ENCODE data around the gene HYAL3. TPM values are rescaled to one million over a fixed set of nuclear protein-coding genes. Genes with fewer than 3 reads are reported as not detected.

Gene HYAL3, protein sequence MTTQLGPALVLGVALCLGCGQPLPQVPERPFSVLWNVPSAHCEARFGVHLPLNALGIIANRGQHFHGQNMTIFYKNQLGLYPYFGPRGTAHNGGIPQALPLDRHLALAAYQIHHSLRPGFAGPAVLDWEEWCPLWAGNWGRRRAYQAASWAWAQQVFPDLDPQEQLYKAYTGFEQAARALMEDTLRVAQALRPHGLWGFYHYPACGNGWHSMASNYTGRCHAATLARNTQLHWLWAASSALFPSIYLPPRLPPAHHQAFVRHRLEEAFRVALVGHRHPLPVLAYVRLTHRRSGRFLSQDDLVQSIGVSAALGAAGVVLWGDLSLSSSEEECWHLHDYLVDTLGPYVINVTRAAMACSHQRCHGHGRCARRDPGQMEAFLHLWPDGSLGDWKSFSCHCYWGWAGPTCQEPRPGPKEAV
- total RNA-seq (2021; fragmentation: NEBNext Ultra II Directional; extraction: Animal tissue kit (Norgen Biotek cat#: 25700)): 1 to 10 TPM; 4.7 to 8.3 (median 5.8) TPM
- long read RNA-seq, transcript HYAL3-201 (4 exons, 1,942 nt): major isoform, 6 of 15 reads
- long read RNA-seq, partial matches to known transcripts: 2 of 15 reads
- long read RNA-seq, other reads (novel, unspliced or antisense): 1 of 15 reads

DNA sequence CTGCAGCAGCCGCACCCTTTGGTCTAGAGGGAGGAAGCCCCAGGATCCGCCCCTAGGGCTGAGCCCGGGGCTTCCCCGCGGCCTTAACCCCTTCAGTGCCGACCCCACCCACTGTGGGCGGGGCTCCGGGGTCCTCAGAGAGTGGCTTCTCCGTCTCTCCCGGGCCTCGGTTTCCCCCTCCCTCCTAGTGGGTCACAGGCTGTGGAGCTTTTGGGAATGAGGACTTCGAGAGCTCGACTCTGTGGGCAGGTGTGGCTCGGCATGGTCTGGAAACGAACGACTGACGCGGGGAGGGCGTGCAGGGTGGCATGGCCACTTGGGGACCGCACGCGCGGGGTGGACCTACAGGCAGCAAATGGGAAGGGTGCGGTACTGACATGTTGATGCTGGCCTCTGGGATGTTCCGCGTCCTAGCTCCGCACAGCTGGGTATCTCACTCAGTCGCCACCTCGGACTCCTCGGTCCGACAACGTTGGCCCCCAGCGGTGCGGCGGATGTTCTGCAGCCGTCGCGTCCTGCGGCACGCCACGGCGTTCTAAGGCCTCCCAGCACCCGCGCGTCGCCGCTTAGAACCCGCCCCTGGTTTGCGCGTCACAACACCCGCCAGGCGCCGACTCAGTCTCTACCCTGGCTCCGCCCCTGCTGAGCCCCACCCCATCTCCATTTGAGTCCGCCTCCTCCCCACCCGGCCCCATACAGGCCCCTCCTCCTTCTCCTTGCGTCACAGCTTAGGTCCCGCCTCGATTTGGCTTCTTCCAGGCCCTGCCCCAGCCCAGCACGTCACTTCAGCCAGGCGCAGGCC is at the start of gene HYAL3, which contains the start of gene NAA80:
HYAL3 (minus strand) TSS at position 570 of the 802 bp plus-strand sequence. CDS start 3,803 bp downstream, outside the sequence.
NAA80 (minus strand) TSS at position 570 of the 802 bp plus-strand sequence. CDS start 1,942 bp downstream, outside the sequence.
- Mint-ChIP-seq H3K36me3 (ENCODE audit: low read depth) (no peaks in the 10 kb centered on the region), H3K27me3 (ENCODE audit: insufficient read depth) (no peaks in the 10 kb centered on the region; the same call in 1 of the 2 replicates), H3K27ac (peak within 1 kb of the TSS; percentile 92), H3K4me1 (ENCODE audit: low read depth) (peaks cover 17% of the 10 kb centered on the region), H3K4me3 (peak within 1 kb of the TSS; percentile 94), H3K9me3 (no peaks in the 10 kb centered on the region)
- peak; percentile 99 for DNase-seq
- TF ChIP-seq, protein P1, sequence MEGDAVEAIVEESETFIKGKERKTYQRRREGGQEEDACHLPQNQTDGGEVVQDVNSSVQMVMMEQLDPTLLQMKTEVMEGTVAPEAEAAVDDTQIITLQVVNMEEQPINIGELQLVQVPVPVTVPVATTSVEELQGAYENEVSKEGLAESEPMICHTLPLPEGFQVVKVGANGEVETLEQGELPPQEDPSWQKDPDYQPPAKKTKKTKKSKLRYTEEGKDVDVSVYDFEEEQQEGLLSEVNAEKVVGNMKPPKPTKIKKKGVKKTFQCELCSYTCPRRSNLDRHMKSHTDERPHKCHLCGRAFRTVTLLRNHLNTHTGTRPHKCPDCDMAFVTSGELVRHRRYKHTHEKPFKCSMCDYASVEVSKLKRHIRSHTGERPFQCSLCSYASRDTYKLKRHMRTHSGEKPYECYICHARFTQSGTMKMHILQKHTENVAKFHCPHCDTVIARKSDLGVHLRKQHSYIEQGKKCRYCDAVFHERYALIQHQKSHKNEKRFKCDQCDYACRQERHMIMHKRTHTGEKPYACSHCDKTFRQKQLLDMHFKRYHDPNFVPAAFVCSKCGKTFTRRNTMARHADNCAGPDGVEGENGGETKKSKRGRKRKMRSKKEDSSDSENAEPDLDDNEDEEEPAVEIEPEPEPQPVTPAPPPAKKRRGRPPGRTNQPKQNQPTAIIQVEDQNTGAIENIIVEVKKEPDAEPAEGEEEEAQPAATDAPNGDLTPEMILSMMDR (IDR thresholded peaks at IDR 0.05): peak; percentile 62

DNA sequence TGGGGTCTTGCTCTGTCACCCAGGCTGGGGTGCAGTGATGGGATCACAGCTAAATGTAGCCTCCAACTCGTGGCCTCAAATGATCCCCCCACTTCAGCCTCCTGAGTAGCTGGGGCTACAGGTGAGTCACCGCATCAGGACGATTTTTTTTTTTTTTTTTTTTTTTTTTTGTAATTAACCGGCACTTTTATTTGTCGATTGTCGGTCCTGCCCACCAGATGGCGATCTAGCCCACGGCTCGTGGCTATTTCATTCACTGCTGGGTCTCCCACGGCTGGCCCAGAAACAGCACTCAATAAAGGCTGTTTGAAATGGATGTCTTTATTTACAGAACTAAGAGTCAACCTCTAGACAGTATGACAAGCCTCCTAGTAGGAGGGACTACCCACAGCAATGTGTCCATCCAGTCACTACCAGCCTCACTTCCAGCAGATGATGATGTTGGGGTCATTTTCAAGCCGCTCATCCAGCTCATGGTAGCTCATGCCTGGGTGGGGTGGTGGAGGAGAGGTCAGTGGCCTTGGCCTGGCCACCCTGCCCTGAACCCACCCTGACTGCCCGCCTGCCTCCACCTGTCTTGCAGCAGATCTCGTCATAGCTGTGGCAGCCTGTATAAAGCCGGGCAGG is 48.1 kb upstream of the HYAL3 start:
- Mint-ChIP-seq H3K9me3 (no peaks in the 10 kb centered on the region), H3K36me3 (ENCODE audit: low read depth) (no peaks in the 10 kb centered on the region; the same call in 1 of the 2 replicates), H3K27me3 (ENCODE audit: insufficient read depth) (peaks cover 4% of the 10 kb centered on the region; the same call in 1 of the 2 replicates), H3K27ac (no peak overlapping the region), H3K4me1 (ENCODE audit: low read depth) (peaks cover 37% of the 10 kb centered on the region), H3K4me3 (no peak overlapping the region)
- TF ChIP-seq, protein P1 (IDR thresholded peaks at IDR 0.05): peak; percentile 86
- DNase-seq: peak; percentile 74

DNA sequence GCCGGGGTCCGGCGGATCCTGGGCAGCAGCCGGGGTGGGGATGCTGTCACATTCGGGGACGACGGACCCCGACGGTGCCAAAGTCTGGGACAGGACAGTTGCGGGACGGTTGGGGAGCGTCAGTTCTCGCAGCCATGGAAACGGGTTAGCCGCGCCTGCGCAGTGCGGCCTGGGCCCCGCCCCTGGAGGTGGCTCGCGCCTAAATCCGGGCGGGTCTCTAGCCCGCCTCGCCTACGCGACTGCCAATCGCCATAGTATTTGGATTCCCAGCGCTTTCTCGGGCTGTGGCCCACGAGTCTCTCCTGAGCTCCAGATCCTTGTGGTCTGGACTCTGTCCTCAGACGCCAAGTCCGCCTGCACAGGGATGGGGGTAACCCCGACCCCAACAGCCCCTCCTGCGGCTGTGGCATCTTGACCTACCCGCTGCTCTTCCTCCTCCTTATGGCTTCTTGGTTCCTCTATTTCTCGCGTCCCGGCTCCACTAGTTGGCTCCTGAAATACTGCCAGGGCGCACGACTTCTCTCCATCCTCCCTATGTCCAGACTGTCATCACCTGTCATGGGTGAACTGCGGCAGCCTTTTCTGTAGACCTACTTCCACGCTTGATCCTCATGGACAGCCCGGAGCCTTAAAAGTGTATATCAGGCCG is 46.5 kb upstream of the HYAL3 start, which contains the start of gene ZMYND10:
ZMYND10 (minus strand) TSS at position 147 of the 649 bp plus-strand sequence. CDS start 153 bp downstream, outside the sequence.
- Mint-ChIP-seq H3K4me3 (peak within 1 kb of the TSS; percentile 82), H3K27me3 (ENCODE audit: insufficient read depth) (peaks cover 4% of the 10 kb centered on the region; the same call in 1 of the 2 replicates), H3K4me1 (ENCODE audit: low read depth) (peaks cover 29% of the 10 kb centered on the region), H3K9me3 (no peaks in the 10 kb centered on the region), H3K27ac (peak within 1 kb of the TSS; percentile 38; the same call in 1 of the 2 replicates), H3K36me3 (ENCODE audit: low read depth) (no peaks in the 10 kb centered on the region)
- DNase-seq: peak; percentile 45
- TF ChIP-seq, protein P1 (IDR thresholded peaks at IDR 0.05): no peak

DNA sequence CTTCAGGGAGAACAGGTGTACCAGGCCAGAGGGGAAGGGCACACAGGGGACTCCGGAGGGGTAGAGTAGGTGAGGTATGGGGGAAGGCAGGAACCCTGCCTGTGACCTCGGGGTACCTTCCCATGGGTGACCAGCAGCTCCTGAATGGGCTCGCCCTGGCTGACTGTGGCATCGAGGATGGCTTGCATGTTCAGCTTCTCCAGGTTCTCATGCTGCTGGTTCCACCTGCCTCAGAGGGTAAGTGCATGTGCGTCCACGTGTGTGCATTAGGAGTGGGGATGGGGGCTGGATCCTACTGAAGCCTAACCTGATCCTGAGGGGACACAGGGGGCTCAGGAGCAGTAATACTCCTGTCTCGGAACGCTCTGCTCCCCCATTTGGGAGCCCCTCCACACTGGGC is 45.8 kb upstream of the HYAL3 start:
- no peak for DNase-seq
- Mint-ChIP-seq H3K4me1 (ENCODE audit: low read depth) (peaks cover 25% of the 10 kb centered on the region), H3K9me3 (no peaks in the 10 kb centered on the region), H3K36me3 (ENCODE audit: low read depth) (peaks cover 1% of the 10 kb centered on the region; the same call in 1 of the 2 replicates), H3K27ac (no peak overlapping the region), H3K27me3 (ENCODE audit: insufficient read depth) (peaks cover 4% of the 10 kb centered on the region), H3K4me3 (peak overlapping the region; percentile 82; the same call in 1 of the 2 replicates)
- TF ChIP-seq, protein P1 (IDR thresholded peaks at IDR 0.05): no peak

All from HFFc6 (cell line).